GM12872 (cell line): Measurements from ENCODE around the gene CACNG4.

Experiments
- TF ChIP-seq, protein P1 (sequence below): IDR thresholded peaks from 3 replicates; pipeline ENCODE4 v1.5.1; 2011; ENCODE audit warnings: low read depth, mild to moderate bottlenecking, low read length, moderate library complexity; ENCODE audit not compliant: insufficient read depth

CACNG4 gene

DNA sequence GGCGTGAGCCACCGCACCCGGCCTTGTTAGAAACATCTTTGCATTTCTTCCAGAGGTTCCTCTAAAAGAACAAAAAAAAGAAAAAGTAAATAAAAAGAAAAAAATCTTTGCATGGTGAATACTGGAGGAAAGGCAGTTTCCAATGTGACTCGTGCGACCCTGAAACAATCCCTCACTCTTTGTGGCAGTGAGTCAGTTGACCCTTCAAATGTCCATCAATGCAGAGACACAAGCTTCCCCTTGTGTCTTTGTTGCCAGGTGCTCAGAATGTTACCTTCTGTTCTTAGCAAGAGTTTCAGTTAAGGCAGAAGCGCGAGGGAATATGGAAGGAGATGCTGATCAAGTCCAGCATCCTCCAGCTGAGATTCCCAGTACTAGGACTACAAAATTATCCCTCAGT, 16.4 kb downstream of the CACNG4 start:
- TF ChIP-seq, protein P1, sequence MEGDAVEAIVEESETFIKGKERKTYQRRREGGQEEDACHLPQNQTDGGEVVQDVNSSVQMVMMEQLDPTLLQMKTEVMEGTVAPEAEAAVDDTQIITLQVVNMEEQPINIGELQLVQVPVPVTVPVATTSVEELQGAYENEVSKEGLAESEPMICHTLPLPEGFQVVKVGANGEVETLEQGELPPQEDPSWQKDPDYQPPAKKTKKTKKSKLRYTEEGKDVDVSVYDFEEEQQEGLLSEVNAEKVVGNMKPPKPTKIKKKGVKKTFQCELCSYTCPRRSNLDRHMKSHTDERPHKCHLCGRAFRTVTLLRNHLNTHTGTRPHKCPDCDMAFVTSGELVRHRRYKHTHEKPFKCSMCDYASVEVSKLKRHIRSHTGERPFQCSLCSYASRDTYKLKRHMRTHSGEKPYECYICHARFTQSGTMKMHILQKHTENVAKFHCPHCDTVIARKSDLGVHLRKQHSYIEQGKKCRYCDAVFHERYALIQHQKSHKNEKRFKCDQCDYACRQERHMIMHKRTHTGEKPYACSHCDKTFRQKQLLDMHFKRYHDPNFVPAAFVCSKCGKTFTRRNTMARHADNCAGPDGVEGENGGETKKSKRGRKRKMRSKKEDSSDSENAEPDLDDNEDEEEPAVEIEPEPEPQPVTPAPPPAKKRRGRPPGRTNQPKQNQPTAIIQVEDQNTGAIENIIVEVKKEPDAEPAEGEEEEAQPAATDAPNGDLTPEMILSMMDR = no peak

DNA sequence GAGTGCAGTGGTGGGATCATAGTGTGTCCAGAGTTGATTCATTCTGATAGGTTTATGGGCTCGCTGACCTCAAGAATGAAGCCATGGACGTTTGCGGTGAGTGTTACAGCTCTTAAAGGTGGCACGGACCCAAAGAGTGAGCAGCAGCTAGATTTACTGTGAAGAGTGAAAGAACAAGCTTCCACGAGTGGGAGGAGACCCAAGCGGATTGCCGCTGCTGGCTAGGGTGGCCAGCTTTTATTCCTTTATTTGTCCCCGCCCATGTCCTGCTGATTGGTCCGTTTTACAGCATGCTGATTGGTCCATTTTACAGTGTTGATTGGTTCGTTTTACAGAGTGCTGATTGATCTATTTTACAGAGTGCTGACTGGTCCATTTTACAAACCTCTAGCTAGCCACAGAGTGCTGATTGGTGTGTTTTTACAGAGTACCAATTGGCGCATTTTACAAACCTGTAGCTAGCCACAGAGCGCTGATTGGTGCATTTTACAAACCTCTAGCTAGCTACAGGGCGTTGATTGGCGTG, 17.5 kb downstream of the CACNG4 start:
- TF ChIP-seq, protein P1 = no peak

DNA sequence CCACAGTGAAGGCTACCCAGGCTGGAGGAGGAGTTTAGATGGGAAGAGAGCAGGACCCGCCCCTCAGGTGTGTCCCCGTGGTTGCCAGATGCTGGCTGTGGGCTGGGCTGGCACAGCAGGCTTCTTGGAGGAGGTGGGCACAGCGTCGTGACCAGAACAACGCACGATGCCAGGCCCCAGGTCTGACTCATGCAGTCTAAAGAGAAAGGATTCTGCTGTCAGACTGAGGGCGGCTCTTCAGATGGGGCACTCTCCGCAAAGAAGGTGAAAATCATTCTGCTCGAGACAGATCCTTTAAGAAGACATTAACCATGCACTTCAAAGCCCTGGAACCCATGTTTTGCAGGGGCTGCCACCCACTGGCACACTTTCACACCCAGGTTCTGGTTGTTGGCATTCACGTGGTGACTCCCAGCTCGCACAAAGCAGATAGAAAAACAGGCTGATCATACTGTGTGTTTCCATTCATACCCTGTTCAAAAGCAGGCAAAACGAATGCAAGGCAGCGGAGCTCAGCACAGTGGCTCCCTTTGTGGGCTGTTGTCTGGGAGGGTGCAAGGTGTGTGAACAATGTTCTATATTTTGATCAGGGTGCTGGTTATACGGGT, 19.0 kb downstream of the CACNG4 start:
- TF ChIP-seq, protein P1 = no peak

DNA sequence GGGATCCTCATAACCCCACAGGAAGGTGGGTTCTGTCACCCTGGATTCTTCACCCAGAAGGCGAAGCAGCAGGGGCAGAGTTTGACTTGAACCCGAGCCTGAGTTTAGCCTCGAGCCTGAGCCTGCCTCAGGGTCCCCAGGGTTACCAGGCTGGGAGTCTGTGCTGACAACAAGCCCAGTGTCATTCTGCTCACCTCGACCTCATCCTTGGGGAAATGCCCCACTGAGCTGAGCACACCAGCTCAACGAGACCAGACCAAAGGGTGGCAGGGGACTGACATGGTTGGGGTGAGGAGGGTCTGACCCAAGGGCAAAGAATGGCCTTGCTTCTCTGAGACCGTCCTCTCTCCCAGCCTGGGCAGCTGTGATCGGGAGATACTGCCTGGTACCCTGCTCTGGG, 20.2 kb downstream of the CACNG4 start:
- TF ChIP-seq, protein P1 = no peak

DNA sequence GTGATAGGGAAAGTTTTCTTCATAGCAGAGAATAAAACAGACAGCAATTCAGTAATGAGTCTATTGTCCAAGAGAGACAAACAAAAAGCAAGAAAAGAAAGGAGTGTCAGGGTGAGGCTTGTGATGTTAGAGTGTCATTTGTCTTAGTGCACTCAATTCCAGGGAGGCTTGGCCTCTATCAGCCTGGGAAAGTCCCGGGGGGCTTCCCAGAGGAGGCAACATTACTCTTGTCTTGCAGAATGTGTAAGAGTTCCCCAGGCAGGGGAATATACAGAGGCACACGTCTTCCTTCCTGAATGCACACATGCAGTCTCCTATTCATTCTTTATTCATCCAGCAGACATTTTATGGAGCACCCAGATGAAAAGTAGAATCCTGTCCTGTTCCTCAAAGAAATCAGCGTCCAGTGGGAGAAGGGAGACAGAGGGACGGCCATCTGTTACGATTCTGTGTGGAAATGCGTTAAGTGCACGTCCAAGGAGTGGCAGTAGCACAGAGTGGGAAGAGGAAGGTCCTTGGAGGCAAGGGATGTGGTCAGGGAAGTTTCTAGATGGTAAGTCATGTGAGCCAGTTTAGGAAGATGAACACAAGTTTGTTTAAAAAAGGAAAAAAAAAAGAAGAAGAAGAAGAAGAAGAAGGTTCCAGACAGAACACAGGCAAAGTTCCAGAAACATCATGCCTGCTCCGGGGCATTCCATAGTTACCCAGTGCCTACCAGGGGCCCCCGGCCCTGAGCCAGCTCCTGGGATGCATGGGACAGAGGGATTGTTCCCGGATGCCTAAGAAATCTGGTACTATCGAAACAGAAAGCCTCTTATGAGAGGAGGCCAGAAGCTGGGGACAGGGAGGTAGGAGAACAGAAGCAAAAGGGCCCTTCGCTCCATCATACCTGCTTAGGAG, 21.1 kb downstream of the CACNG4 start:
- TF ChIP-seq, protein P1 = no peak

DNA sequence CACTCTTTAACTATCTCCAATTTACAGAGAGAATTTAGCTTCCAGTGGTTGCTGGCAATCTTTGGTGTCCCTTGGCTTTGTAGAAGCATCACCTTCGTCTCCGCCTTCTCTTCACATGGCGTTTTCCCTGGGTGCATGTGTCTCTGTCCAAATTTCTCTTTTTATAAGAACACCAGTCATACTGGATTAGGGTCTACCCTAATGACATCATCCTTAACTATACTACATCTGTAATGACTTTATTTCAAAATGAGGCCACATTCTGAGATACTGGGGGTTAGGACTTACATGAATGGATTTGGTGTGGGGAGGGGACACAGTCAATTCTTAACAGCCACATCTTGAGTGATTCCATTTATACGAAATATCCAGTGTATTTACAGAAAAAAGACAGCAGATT, 22.2 kb downstream of the CACNG4 start:
- TF ChIP-seq, protein P1 = no peak

DNA sequence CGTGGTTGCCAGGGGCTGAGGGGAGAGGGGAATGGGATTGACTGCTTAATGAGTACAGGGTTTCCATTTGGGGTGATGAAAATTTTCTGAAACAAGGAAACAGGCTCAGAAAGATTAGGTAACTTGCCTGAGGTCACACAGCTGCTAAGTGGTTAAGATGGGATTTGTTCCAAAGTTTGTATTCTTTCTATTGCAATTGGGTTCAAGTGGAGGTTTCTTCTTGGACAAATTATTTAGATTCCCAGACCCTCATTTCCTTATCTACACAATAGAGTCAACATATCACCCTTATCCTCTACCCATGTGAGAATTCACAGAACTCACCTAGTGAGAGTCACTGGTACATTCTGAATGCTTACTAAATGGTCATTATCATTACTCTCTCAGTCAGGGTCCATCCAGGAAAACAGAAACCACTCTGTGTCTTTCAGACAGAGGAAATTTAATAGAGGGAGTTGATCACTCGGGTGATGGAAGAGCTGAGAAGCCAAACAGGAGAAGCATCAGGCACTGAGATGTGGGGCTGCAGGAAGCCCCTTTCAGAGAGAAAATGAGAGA, 22.6 kb downstream of the CACNG4 start:
- TF ChIP-seq, protein P1 = no peak
